Aorta (tissue), 5 donors: ENCODE results near the gene HIVEP2. TPM values are rescaled to one million over a fixed set of nuclear protein-coding genes. Genes with fewer than 3 reads are reported as not detected.

ENCODE experiments used
- ATAC-seq: fragments of 200-7000 bp; cut with Tn5 transposase; one replicate; pipeline ENCODE4 v1.9.1; 2022; ENCODE audit warnings: moderate library complexity; ENCODE audit not compliant: low FRiP score
- DNase-seq, 2 donors: peaks; one replicate each; pipeline ENCODE4 v3.0.0-alpha.2; 2020
- H3K27ac ChIP-seq, 2 donors: one replicate each; pipeline ENCODE4 v1.5.1; 2013; ENCODE audit warnings: low read length in 2 of 2, mild to moderate bottlenecking in 2 of 2, moderate library complexity in 2 of 2, control low read depth in 1 of 2, inconsistent platforms in 1 of 2, low read depth in 1 of 2
- H3K27me3 ChIP-seq, 2 donors: one replicate each; pipeline ENCODE4 v1.6.1; 2013; ENCODE audit warnings: control low read depth in 1 of 2, low read length in 1 of 2, mild to moderate bottlenecking in 1 of 2, moderate library complexity in 1 of 2; ENCODE audit not compliant: insufficient read depth in 2 of 2, control insufficient read depth in 1 of 2
- H3K36me3 ChIP-seq, 2 donors: one replicate each; pipeline ENCODE4 v1.6.1; 2013; ENCODE audit warnings: control low read depth in 1 of 2, low read length in 1 of 2, mild to moderate bottlenecking in 1 of 2; ENCODE audit not compliant: insufficient read depth in 2 of 2, control insufficient read depth in 1 of 2
- H3K4me1 ChIP-seq, 2 donors: one replicate each; pipeline ENCODE4 v1.6.1; 2013; ENCODE audit warnings: low read length in 2 of 2, control low read depth in 1 of 2, mild to moderate bottlenecking in 1 of 2, moderate library complexity in 1 of 2; ENCODE audit not compliant: insufficient read depth in 2 of 2, control insufficient read depth in 1 of 2
- H3K4me3 ChIP-seq, 2 donors: one replicate each; pipeline ENCODE4 v1.5.1; 2013; ENCODE audit warnings: low read length in 2 of 2, control low read depth in 1 of 2, mild to moderate bottlenecking in 1 of 2
- H3K9me3 ChIP-seq: one replicate; pipeline ENCODE4 v1.6.1; 2013; ENCODE audit warnings: mild to moderate bottlenecking, low read length; ENCODE audit not compliant: control insufficient read depth
- WGBS, 2 donors: extraction: QIAGEN DNeasy Blood & Tissue Kit; methylation state at CpG; one replicate each; pipeline ENCODE4 v1.1.7; 2013; 5-methylcytosine and 5-hydroxymethylcytosine counted together
- intact Hi-C, 2 donors: fragments of 100-400 bp; cut with DNase I; formaldehyde crosslinking; loops; one replicate each; pipeline versions ENCODE4 v1.14.2 to v1.15.0; 2022
- polyA plus RNA-seq, 2 donors: library from polyadenylated mRNA; stranded (reverse); fragments of 200-250 nt; gene quantifications; one replicate each; pipeline ENCODE4 v1.2.3, GENCODE V29; 2013
- total RNA-seq, 2 donors: library from RNA; stranded (reverse); fragmentation: NEBNext Ultra II Directional; extraction: Animal tissue kit (Norgen Biotek cat#: 25700); gene quantifications; one replicate each; pipeline ENCODE4 v1.2.1, GENCODE V29; 2021
- donor health status: healthy with polysubstance abuse.
- donor health status: Bipolar disorder and iron deficiency.
- donor health status: DM: no; HTN: no; CAD: no.
- donor health status: DM: no; HTN: no; CAD: no.
- donor health status: DM: yes; HTN: yes; CAD: no.

The HIVEP2 gene
- total and polyA plus RNA-seq, 4 donors, result 5.3 to 36.8 (median 20.4) TPM

- H3K4me3 ChIP-seq, result no peak overlapping the region
- WGBS, 2 donors, result 91 to 96% methylated on average over 2 of the region's 2 CpGs
- no peaks in the 10 kb centered on the region for H3K9me3 ChIP-seq
- no peaks in the 10 kb centered on the region for H3K36me3 ChIP-seq
- intact Hi-C loops, result no loop called here
- no peak for ATAC-seq
- no peaks in the 10 kb centered on the region for H3K27me3 ChIP-seq
- H3K27ac ChIP-seq, result no peak overlapping the region
- H3K4me1 ChIP-seq, result peaks cover 2 to 4% of the 10 kb centered on the region in 2 donors
- DNase-seq, result no peak
Observed at GRCh38 chr6:142932889-142933288, 12.1 kb downstream of the HIVEP2 start.

DNA sequence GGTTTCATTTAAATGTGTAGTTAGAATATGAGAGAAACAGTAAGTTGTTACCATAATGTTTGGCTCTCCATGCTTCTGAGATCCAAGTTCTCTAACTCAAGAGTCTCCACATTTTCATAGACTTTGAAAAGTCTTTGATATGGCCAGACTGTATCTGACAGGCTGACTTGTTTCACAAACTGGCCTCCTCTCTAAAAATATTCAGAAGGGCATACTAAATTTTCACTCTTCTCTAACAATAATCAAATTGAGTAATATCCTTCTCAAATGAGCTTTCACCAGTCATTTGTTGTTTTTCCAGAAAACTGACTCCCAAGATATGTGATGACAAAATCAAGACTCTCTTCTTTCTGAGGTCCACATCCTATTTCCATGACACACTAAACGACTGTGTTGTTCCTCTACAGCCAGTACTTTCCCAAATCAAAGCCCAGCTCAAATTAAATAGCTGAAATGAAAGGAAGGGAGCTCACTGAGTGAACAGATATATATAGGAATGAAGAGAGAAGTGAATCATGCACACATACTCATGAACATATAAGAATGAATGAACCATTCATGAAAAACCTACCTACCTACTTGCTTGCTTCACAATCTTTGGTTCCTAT is 15.1 kb downstream of the HIVEP2 start:
- no peak for ATAC-seq
- WGBS, 2 donors, result 81 to 89% methylated on average over 1 of the region's 1 CpG
- Histone ChIP-seq H3K4me1 (peaks cover 2 to 4% of the 10 kb centered on the region in 2 donors), H3K27me3 (no peaks in the 10 kb centered on the region), H3K4me3 (no peak overlapping the region), H3K36me3 (no peaks in the 10 kb centered on the region), H3K9me3 (no peaks in the 10 kb centered on the region), H3K27ac (no peak overlapping the region)
- no peak for DNase-seq
- intact Hi-C loops, result no loop called here

DNA sequence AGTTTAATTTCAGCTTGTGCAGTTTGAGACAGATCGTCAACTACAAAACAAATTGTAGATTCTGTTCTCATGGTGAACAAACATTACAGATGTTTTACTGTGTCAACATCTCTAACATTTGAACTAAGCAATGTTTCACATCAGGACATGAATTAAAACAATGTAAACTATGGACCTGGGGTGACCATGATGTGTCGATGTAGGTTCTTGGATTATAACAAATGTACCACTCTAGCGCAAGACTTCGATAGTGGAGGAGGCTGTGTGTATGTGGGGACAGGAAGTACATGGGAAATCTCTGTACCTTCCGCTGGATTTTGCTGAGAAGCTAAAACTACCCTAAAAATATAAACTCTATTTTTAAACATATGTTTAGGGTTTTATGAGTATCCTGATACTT is 17.1 kb downstream of the HIVEP2 start:
- intact Hi-C loops, result no loop called here
- 94 to 97% methylated on average over 5 of the region's 5 CpGs for WGBS, 2 donors
- peaks cover 0 to 2% of the 10 kb centered on the region in 2 donors for H3K4me1 ChIP-seq

DNA sequence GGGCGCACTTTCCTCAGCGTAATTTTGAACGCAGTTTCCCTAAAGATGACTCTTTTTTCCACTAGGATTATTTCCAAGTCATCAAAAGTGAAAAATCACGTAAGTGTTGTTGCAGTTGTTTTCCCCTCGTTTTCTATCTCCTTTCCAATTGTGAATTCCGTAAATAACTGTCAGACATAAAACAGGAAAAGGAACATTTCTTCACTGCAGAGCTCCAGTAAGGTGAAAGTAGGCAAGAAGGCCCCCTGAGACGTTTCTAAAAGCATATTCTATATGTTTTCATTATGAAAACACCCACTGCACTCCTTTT is 17.8 kb downstream of the HIVEP2 start:
- H3K27me3 ChIP-seq, result no peaks in the 10 kb centered on the region
- peak overlapping the region; percentile 11 to 59 for H3K27ac ChIP-seq
- 1% methylated on average over 7 of the region's 7 CpGs for WGBS, 2 donors
- ATAC-seq, result no peak
- peak overlapping the region; percentile 15 to 36 for H3K4me3 ChIP-seq
- no peaks in the 10 kb centered on the region for H3K9me3 ChIP-seq
- no peaks in the 10 kb centered on the region for H3K4me1 ChIP-seq
- intact Hi-C loops, result no loop called here
- no peaks in the 10 kb centered on the region for H3K36me3 ChIP-seq
- no peak for DNase-seq

More for the DNA sequence above, 17.1 kb downstream of the HIVEP2 start:
- H3K4me3 ChIP-seq, result no peak overlapping the region
- no peaks in the 10 kb centered on the region for H3K27me3 ChIP-seq
- no peak for DNase-seq
- no peak overlapping the region for H3K27ac ChIP-seq
- no peaks in the 10 kb centered on the region for H3K9me3 ChIP-seq
- no peaks in the 10 kb centered on the region for H3K36me3 ChIP-seq
- no peak for ATAC-seq

GRCh38 chr6:142926494-142927270 is 18.3 kb downstream of the HIVEP2 start:
- no peaks in the 10 kb centered on the region for H3K36me3 ChIP-seq
- H3K27ac ChIP-seq, result peak overlapping the region; percentile 11 to 59
- WGBS, 2 donors, result 2 to 3% methylated on average over 49 to 75 of the region's 75 CpGs
- H3K4me1 ChIP-seq, result no peaks in the 10 kb centered on the region
- ATAC-seq (peak; percentile 91), DNase-seq (peak; percentile 89 to 91)
- intact Hi-C loops, result no loop called here
- no peaks in the 10 kb centered on the region for H3K27me3 ChIP-seq
- H3K4me3 ChIP-seq, result peak overlapping the region; percentile 15 to 36
- no peaks in the 10 kb centered on the region for H3K9me3 ChIP-seq

GRCh38 chr6:142926177-142926493 is 18.8 kb downstream of the HIVEP2 start:
- Histone ChIP-seq H3K27ac (peak overlapping the region in 1 of 2 donors; percentile 29), H3K4me1 (no peaks in the 10 kb centered on the region), H3K27me3 (no peaks in the 10 kb centered on the region), H3K9me3 (no peaks in the 10 kb centered on the region), H3K4me3 (peak overlapping the region in 1 of 2 donors; percentile 36), H3K36me3 (no peaks in the 10 kb centered on the region)
- intact Hi-C loops, result no loop called here
- ATAC-seq (no peak), DNase-seq (no peak)
- WGBS, 2 donors, result 56 to 58% methylated on average over 2 of the region's 2 CpGs

- no peak for ATAC-seq
- Histone ChIP-seq H3K27ac (no peak overlapping the region), H3K4me1 (no peaks in the 10 kb centered on the region), H3K27me3 (no peaks in the 10 kb centered on the region), H3K4me3 (no peak overlapping the region), H3K9me3 (no peaks in the 10 kb centered on the region), H3K36me3 (no peaks in the 10 kb centered on the region)
- intact Hi-C loops, result no loop called here
- 95 to 97% methylated on average over 7 of the region's 7 CpGs for WGBS, 2 donors
- DNase-seq, result no peak
Observed at GRCh38 chr6:142925575-142926110, 19.3 kb downstream of the HIVEP2 start.

- H3K36me3 ChIP-seq, result peaks cover 0 to under 1% of the 10 kb centered on the region in 2 donors
- intact Hi-C loops, result no loop called here
- DNase-seq (no peak), ATAC-seq (no peak)
- no peaks in the 10 kb centered on the region for H3K27me3 ChIP-seq
- H3K27ac ChIP-seq, result no peak overlapping the region
- H3K9me3 ChIP-seq, result no peaks in the 10 kb centered on the region
- no peak overlapping the region for H3K4me3 ChIP-seq
- WGBS, 2 donors, result 68 to 71% methylated on average over 9 of the region's 9 CpGs
- H3K4me1 ChIP-seq, result no peaks in the 10 kb centered on the region
Observed at GRCh38 chr6:142918339-142919042, 26.5 kb downstream of the HIVEP2 start.
